Gastrocnemius medialis (tissue), 4 donors: Measurements from ENCODE around the gene TRIM16. TPM values are rescaled to one million over a fixed set of nuclear protein-coding genes. Genes with fewer than 3 reads are reported as not detected.
"Not testable (repeated sequence)": the region's sequence is repeated elsewhere in the genome, so short reads cannot be mapped to it uniquely, and the experiment has no call there.

Experiments
- ATAC-seq, 2 donors: fragments of 150-250 bp; one replicate each; pipeline ENCODE4 v1.9.1; 2016
- DNase-seq, 2 donors: peaks; one replicate each; pipeline ENCODE4 v3.0.0-alpha.2; 2019
- H3K27ac ChIP-seq, 4 donors: fragments of 200-600 bp; sonication (generic); 1 replicate in 1 of 4; 2 replicates in 3 of 4; pipeline ENCODE4 v1.5.1; 2016 to 2018; ENCODE audit warnings: mild to moderate bottlenecking in 2 of 4, moderate library complexity in 1 of 4
- H3K27me3 ChIP-seq, 3 donors: fragments of 200-600 bp; sonication (generic) in 2 of 3; 1 replicate in 1 of 3; 2 replicates in 2 of 3; pipeline versions ENCODE4 v1.5.1 to v1.6.0; 2016 to 2019; ENCODE audit warnings: mild to moderate bottlenecking in 1 of 3, moderate library complexity in 1 of 3
- H3K36me3 ChIP-seq, 2 donors: fragments of 200-600 bp; sonication (generic) in 1 of 2; one replicate each; pipeline ENCODE4 v1.5.1; 2017 to 2018
- H3K4me1 ChIP-seq, 2 donors: fragments of 200-600 bp; sonication (generic) in 1 of 2; one replicate each; pipeline ENCODE4 v1.5.1; 2016 to 2017; ENCODE audit warnings: mild to moderate bottlenecking in 2 of 2
- H3K4me3 ChIP-seq, 4 donors: fragments of 200-600 bp; sonication (generic) in 3 of 4; 1 replicate in 1 of 4; 2 replicates in 3 of 4; pipeline ENCODE4 v1.5.1; 2016 to 2019; ENCODE audit warnings: mild to moderate bottlenecking in 2 of 4
- H3K9me3 ChIP-seq, 3 donors: fragments of 200-600 bp; sonication (generic) in 2 of 3; 1 replicate in 1 of 3; 2 replicates in 2 of 3; pipeline ENCODE4 v1.5.1; 2016 to 2019
- POLR2A ChIP-seq, 2 donors: fragments of 450-650 bp; IDR thresholded peaks; one replicate each; pipeline ENCODE4 v1.6.1; 2017; ENCODE audit warnings: antibody characterized with exemption in 2 of 2, mild to moderate bottlenecking in 2 of 2, moderate library complexity in 2 of 2
- in situ Hi-C, 4 donors: fragments of 200-750 bp; cut with MboI; loops; one replicate each; pipeline versions ENCODE4 v1.15.0 to v1.8.0; 2017; ENCODE audit warnings: low sequenced_read_pairs in 4 of 4
- intact Hi-C: fragments of 100-400 bp; cut with DNase I; formaldehyde crosslinking; loops from one replicate; pipeline ENCODE4 v1.15.1; 2023; ENCODE audit warnings: low total_unique reads
- total RNA-seq, 4 donors: library from RNA; depleted of rRNA; stranded (reverse); fragments of >200 nt; gene quantifications; one replicate each; pipeline versions ENCODE4 v1.1.0 to v1.2.3, GENCODE V29; 2016
- TF ChIP-seq, protein P1 (sequence below), 5 experiments: fragments of 450-650 bp in 3 of 5; fragments of 200-600 bp in 2 of 5; sonication (generic) in 2 of 5; IDR thresholded peaks in 4 of 5; conservative IDR thresholded peaks in 1 of 5; 1 replicate in 4 of 5; 2 replicates in 1 of 5; pipeline ENCODE4 v1.5.1; 2016 to 2019; ENCODE audit warnings: antibody characterized with exemption in 5 of 5, mild to moderate bottlenecking in 3 of 5, moderate library complexity in 3 of 5

The TRIM16 gene
- total RNA-seq, 4 donors from 2014 or later = 14.0 to 33.0 (median 21.2) TPM

- H3K4me1 ChIP-seq, H3K27me3 ChIP-seq, H3K36me3 ChIP-seq, intact Hi-C loops, in situ Hi-C loops, H3K9me3 ChIP-seq: not testable (repeated sequence)
- peak; percentile 38 to 44 for TF ChIP-seq POLR2A (IDR thresholded peaks at IDR 0.05)
- peak within 1 kb of the TSS; percentile 63 to 76 (median 67) for H3K4me3 ChIP-seq
- H3K27ac ChIP-seq = peak within 1 kb of the TSS in 3 of 4 donors; percentile 49 to 68 (median 58)
- peak; percentile 100 for ATAC-seq
- DNase-seq = peak; percentile 98 to 100
These were observed 15.4 kb upstream of the TRIM16 start, which contains the start of gene ZNF286A for GRCh38 chr17:15699413-15699924. Gene ZNF286A (plus strand): TSS chr17:15699752. CDS start chr17:15700330, 578 bp downstream.

DNA sequence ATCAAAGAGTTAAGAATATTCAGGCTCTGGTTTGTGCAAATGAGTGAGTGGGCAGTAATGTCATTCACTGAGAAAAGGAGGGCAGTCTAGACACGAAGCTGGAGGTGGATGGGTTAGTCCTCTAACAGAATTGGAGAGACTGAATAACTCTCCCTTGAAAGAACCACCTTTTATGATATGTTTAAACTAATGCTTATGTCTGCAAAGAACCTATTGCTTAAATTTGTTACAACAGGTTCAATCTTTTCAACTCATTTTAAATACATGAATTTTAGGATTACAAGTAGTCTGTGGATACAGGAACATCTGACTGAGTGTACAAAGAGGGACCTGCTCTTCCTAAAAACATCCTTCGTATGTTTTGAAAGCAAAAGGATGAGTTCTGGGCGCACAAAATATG, 14.9 kb upstream of the TRIM16 start:
- H3K27me3 ChIP-seq, in situ Hi-C loops, intact Hi-C loops, H3K9me3 ChIP-seq, H3K4me1 ChIP-seq, DNase-seq, H3K36me3 ChIP-seq: not testable (repeated sequence)
- Histone ChIP-seq H3K27ac (peak overlapping the region in 3 of 4 donors; percentile 49 to 58 (median 49)), H3K4me3 (peak overlapping the region; percentile 63 to 76 (median 67))
- peak in 1 of 2 donors; percentile 18 for ATAC-seq

DNA sequence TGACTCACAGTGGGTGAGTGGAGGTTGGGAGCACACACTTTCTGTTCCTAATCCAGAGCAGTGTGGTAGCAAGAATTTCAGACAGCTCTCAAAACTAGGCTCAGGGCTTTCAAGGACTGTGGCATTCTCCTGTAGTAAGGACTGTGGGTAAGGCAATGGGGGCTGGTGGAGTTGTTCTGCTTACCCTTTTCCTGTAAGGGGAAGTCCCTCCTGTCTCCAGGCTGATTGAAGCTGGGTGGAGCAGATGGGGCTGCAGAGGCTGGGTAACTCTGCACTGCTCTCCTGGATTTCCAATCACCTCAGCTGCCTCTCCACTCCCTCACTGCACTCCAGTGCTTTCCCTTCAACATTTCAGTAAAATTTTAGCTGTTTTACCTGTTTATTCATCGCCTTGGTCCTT, 3.4 kb upstream of the TRIM16 start:
- H3K27ac ChIP-seq, ATAC-seq, intact Hi-C loops, H3K4me3 ChIP-seq, H3K9me3 ChIP-seq, H3K27me3 ChIP-seq, H3K36me3 ChIP-seq, DNase-seq, H3K4me1 ChIP-seq, in situ Hi-C loops: not testable (repeated sequence)

- ATAC-seq, H3K27ac ChIP-seq, H3K9me3 ChIP-seq, H3K27me3 ChIP-seq, DNase-seq, H3K36me3 ChIP-seq, intact Hi-C loops, H3K4me1 ChIP-seq, in situ Hi-C loops: not testable (repeated sequence)
- H3K4me3 ChIP-seq = peak overlapping the region in 1 of 4 donors; percentile 65
These were observed 976 bp downstream of the TRIM16 start for GRCh38 chr17:15683135-15683534.

GRCh38 chr17:15675991-15676390, 8.1 kb downstream of the TRIM16 start:
- H3K4me1 ChIP-seq, intact Hi-C loops, H3K4me3 ChIP-seq, H3K36me3 ChIP-seq, in situ Hi-C loops, H3K27ac ChIP-seq, H3K9me3 ChIP-seq, ATAC-seq, DNase-seq, H3K27me3 ChIP-seq: not testable (repeated sequence)

- H3K4me1 ChIP-seq, H3K36me3 ChIP-seq, intact Hi-C loops, H3K9me3 ChIP-seq, DNase-seq, H3K27me3 ChIP-seq, in situ Hi-C loops, ATAC-seq, H3K27ac ChIP-seq, H3K4me3 ChIP-seq: not testable (repeated sequence)
These were observed 9.5 kb downstream of the TRIM16 start for GRCh38 chr17:15674640-15675039.

DNA sequence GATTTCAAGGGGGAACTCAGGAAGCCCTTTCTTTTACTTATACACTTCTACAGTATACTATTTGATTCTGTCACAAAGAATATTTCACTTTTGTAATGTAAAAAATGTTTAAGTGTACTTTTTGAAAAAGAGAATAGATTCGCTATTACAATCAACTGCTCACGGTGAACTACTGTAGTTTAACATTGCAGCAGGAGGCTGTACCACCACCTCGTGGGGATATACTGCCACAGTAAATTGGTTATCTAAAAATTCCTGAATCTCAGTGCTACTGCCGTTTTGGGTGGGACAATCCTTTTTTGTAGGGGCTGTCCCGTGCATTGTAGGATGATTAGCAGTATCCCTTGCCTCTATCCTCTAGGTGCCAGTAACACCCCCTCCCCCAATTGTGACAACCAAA, 14.6 kb downstream of the TRIM16 start:
- intact Hi-C loops, H3K9me3 ChIP-seq, DNase-seq, H3K27ac ChIP-seq, H3K27me3 ChIP-seq, H3K36me3 ChIP-seq, ATAC-seq, H3K4me3 ChIP-seq, H3K4me1 ChIP-seq, in situ Hi-C loops: not testable (repeated sequence)

DNA sequence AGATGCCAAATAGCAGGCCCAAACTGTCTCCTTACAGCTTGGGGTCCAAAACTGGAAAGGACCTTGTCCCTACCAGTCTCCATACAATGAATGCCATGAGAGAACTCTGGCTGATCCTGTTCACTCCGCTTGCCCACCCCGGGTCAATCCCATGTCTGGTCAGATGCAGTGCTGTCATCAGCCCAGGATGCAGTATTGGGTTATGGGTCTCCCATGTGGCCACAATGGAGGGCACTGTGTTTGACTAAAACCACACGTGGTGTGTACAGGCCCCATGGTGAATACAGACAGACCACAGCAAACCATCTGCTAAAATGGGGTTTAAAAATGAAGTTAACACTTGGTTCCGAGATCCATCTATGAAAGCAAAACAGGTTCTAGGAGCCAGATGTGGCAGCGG, 20.4 kb downstream of the TRIM16 start:
- Histone ChIP-seq H3K4me3 (no peak overlapping the region), H3K9me3 (no peaks in the 10 kb centered on the region), H3K27ac (no peak overlapping the region), H3K36me3 (no peaks in the 10 kb centered on the region), H3K27me3 (no peaks in the 10 kb centered on the region), H3K4me1 (no peaks in the 10 kb centered on the region)
- ATAC-seq = no peak
- intact Hi-C loops = no loop called here
- no peak for TF ChIP-seq POLR2A (IDR thresholded peaks at IDR 0.05)
- TF ChIP-seq, protein P1, sequence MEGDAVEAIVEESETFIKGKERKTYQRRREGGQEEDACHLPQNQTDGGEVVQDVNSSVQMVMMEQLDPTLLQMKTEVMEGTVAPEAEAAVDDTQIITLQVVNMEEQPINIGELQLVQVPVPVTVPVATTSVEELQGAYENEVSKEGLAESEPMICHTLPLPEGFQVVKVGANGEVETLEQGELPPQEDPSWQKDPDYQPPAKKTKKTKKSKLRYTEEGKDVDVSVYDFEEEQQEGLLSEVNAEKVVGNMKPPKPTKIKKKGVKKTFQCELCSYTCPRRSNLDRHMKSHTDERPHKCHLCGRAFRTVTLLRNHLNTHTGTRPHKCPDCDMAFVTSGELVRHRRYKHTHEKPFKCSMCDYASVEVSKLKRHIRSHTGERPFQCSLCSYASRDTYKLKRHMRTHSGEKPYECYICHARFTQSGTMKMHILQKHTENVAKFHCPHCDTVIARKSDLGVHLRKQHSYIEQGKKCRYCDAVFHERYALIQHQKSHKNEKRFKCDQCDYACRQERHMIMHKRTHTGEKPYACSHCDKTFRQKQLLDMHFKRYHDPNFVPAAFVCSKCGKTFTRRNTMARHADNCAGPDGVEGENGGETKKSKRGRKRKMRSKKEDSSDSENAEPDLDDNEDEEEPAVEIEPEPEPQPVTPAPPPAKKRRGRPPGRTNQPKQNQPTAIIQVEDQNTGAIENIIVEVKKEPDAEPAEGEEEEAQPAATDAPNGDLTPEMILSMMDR (IDR thresholded peaks at IDR 0.05 in 4 of 5, conservative IDR thresholded peaks at IDR 0.05 in 1 of 5) = no peak
- DNase-seq = no peak
- in situ Hi-C loops = no loop called here
